Kidney (tissue), 14 donors: ENCODE measurements around the gene GKN2. TPM values are rescaled to one million over a fixed set of nuclear protein-coding genes. Genes with fewer than 3 reads are reported as not detected.

Experiments
- DNase-seq, 5 donors: peaks; one replicate each; pipeline ENCODE4 v3.0.0-alpha.2; 2013 to 2020
- FAIRE-seq: peaks from 2 replicates; lab custom pipeline; 2012; peaks lifted over from hg19 to GRCh38; lab: Jason Lieb, UNC
- H3K27ac ChIP-seq, 2 donors: one replicate each; pipeline ENCODE4 v1.7.0; 2013; ENCODE audit warnings: low read depth in 2 of 2, low read length in 2 of 2, inconsistent platforms in 1 of 2
- H3K27me3 ChIP-seq: one replicate; pipeline ENCODE4 v1.7.1; 2013; ENCODE audit warnings: low read length, inconsistent platforms; ENCODE audit not compliant: control insufficient read depth, insufficient read depth
- H3K36me3 ChIP-seq, 3 donors: one replicate each; pipeline versions ENCODE4 v1.7.0 to v1.7.1; 2013; ENCODE audit warnings: low read length in 3 of 3, control low read depth in 1 of 3, inconsistent platforms in 1 of 3; ENCODE audit not compliant: insufficient read depth in 3 of 3, control insufficient read depth in 2 of 3
- H3K4me1 ChIP-seq, 3 donors: one replicate each; pipeline versions ENCODE4 v1.7.0 to v1.7.1; 2013; ENCODE audit warnings: low read length in 3 of 3, inconsistent platforms in 1 of 3, low read depth in 1 of 3; ENCODE audit not compliant: control insufficient read depth in 2 of 3, insufficient read depth in 2 of 3
- H3K4me3 ChIP-seq, 3 donors: one replicate each; pipeline versions ENCODE4 v1.7.0 to v1.8.1; 2013; ENCODE audit warnings: low read length in 3 of 3, control low read depth in 1 of 3, inconsistent platforms in 1 of 3
- H3K9ac ChIP-seq, 3 donors: one replicate each; pipeline versions ENCODE4 v1.7.0 to v1.7.1; 2013; ENCODE audit warnings: low read length in 3 of 3, control low read depth in 1 of 3, inconsistent platforms in 1 of 3
- H3K9me3 ChIP-seq, 3 donors: one replicate each; pipeline versions ENCODE4 v1.7.0 to v1.7.1; 2013; ENCODE audit warnings: low read length in 3 of 3, control low read depth in 1 of 3, inconsistent platforms in 1 of 3; ENCODE audit not compliant: control insufficient read depth in 2 of 3, insufficient read depth in 1 of 3
- CTCF ChIP-seq: IDR thresholded peaks from 3 replicates; pipeline ENCODE4 v1.5.1; 2012; ENCODE audit warnings: mild to moderate bottlenecking, moderate library complexity, borderline replicate concordance; ENCODE audit not compliant: insufficient read depth; ENCODE audit errors: extremely low read depth
- intact Hi-C: fragments of 100-400 bp; cut with DNase I; formaldehyde crosslinking; loops from one replicate; pipeline ENCODE4 v1.11.1; 2022
- polyA plus RNA-seq: library from polyadenylated mRNA; stranded (reverse); fragments of 350-450 nt; fragmentation: Illumina TruSeq; extraction: RNeasy Lipid Tissue Mini Kit (QIAGEN cat#74804); gene quantifications from one replicate; pipeline ENCODE4 v1.2.3, GENCODE V29; 2014; ENCODE audit warnings: low read depth, low replicate concordance; ENCODE audit not compliant: insufficient read depth
- total RNA-seq: library from RNA; stranded (reverse); fragmentation: NEBNext Ultra II Directional; extraction: Animal tissue kit (Norgen Biotek cat#: 25700); gene quantifications from one replicate; pipeline ENCODE4 v1.2.1, GENCODE V29; 2021
- donor health status: control.
- donor health status: control.
- donor health status: control.
- donor health status: control.
- donor health status: control.
- donor health status: DM: yes; HTN: yes; CAD: no.
- donor health status: Normal renal cell carcinoma (clear cell type).

GKN2 gene
- total and polyA plus RNA-seq, 2 donors from 2014 or later: not detected

- DNase-seq (no peak), FAIRE-seq (no peak)
- Histone ChIP-seq H3K4me3 (no peak overlapping the region), H3K27me3 (no peaks in the 10 kb centered on the region), H3K9me3 (no peaks in the 10 kb centered on the region), H3K9ac (no peak overlapping the region), H3K27ac (no peak overlapping the region), H3K36me3 (no peaks in the 10 kb centered on the region), H3K4me1 (no peaks in the 10 kb centered on the region)
- intact Hi-C loops: no loop called here
- no peak for TF ChIP-seq CTCF
Measured at GRCh38 chr2:68995916-68996315, 43.2 kb upstream of the GKN2 start.

- no peak for TF ChIP-seq CTCF
- H3K27ac ChIP-seq: no peak overlapping the region
- intact Hi-C loops: no loop called here
- H3K36me3 ChIP-seq: no peaks in the 10 kb centered on the region
- no peak overlapping the region for H3K9ac ChIP-seq
- FAIRE-seq (no peak), DNase-seq (no peak)
- no peaks in the 10 kb centered on the region for H3K9me3 ChIP-seq
- no peaks in the 10 kb centered on the region for H3K4me1 ChIP-seq
- H3K27me3 ChIP-seq: no peaks in the 10 kb centered on the region
- H3K4me3 ChIP-seq: no peak overlapping the region
Measured at GRCh38 chr2:68994864-68995263, 42.2 kb upstream of the GKN2 start.

GRCh38 chr2:68993660-68994059 lies 41.0 kb upstream of the GKN2 start:
- no peak overlapping the region for H3K27ac ChIP-seq
- FAIRE-seq: no peak
- no peaks in the 10 kb centered on the region for H3K4me1 ChIP-seq
- intact Hi-C loops: no loop called here
- TF ChIP-seq CTCF: no peak
- H3K9ac ChIP-seq: no peak overlapping the region
- no peak for DNase-seq
- H3K4me3 ChIP-seq: no peak overlapping the region
- H3K9me3 ChIP-seq: no peaks in the 10 kb centered on the region
- no peaks in the 10 kb centered on the region for H3K27me3 ChIP-seq
- H3K36me3 ChIP-seq: no peaks in the 10 kb centered on the region

GRCh38 chr2:68992933-68993332 lies 40.2 kb upstream of the GKN2 start:
- H3K9ac ChIP-seq: no peak overlapping the region
- no peak for DNase-seq
- H3K27me3 ChIP-seq: no peaks in the 10 kb centered on the region
- no peaks in the 10 kb centered on the region for H3K9me3 ChIP-seq
- H3K4me3 ChIP-seq: no peak overlapping the region
- FAIRE-seq: no peak
- H3K4me1 ChIP-seq: no peaks in the 10 kb centered on the region
- no peak overlapping the region for H3K27ac ChIP-seq
- no peaks in the 10 kb centered on the region for H3K36me3 ChIP-seq
- no peak for TF ChIP-seq CTCF
- intact Hi-C loops: no loop called here
